ENCODE results near the gene SECISBP2.
"Not testable (repeated sequence)": the region's sequence is repeated elsewhere in the genome, so short reads cannot be mapped to it uniquely, and the experiment has no call there.

DNA sequence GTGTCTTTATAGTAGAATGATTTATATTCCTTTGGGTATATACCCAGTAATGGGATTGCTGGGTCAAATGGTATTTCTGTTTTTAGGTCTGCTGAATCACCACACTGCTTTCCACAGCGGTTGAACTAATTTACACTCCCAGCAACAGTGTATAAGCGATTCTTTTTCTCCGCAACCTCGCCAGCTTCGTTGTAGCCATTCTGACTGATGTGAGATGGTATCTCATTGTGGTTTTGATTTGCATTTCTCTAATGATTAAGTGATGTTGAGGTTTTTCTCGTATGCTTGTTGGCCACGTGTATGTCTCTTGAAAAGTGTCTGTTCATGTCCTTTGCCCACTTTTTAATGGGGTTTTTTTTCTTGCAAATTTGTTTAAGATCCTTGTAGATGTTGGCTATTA lies 25.5 kb downstream of the SECISBP2 start:
- not testable (repeated sequence) for TF ChIP-seq EZH2 (IDR thresholded peaks at IDR 0.05)
- TF ChIP-seq, protein P1, sequence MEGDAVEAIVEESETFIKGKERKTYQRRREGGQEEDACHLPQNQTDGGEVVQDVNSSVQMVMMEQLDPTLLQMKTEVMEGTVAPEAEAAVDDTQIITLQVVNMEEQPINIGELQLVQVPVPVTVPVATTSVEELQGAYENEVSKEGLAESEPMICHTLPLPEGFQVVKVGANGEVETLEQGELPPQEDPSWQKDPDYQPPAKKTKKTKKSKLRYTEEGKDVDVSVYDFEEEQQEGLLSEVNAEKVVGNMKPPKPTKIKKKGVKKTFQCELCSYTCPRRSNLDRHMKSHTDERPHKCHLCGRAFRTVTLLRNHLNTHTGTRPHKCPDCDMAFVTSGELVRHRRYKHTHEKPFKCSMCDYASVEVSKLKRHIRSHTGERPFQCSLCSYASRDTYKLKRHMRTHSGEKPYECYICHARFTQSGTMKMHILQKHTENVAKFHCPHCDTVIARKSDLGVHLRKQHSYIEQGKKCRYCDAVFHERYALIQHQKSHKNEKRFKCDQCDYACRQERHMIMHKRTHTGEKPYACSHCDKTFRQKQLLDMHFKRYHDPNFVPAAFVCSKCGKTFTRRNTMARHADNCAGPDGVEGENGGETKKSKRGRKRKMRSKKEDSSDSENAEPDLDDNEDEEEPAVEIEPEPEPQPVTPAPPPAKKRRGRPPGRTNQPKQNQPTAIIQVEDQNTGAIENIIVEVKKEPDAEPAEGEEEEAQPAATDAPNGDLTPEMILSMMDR (IDR thresholded peaks at IDR 0.05), result not testable (repeated sequence)
